GM21529 (cell line): ENCODE data around the gene ZBED4.

Experiments
- ATAC-seq: cut with Tn5 transposase; IDR thresholded peaks from one replicate; pipeline ENCODE4 v1.9.1; 2021; ENCODE audit not compliant: unreplicated experiment

The ZBED4 gene

DNA sequence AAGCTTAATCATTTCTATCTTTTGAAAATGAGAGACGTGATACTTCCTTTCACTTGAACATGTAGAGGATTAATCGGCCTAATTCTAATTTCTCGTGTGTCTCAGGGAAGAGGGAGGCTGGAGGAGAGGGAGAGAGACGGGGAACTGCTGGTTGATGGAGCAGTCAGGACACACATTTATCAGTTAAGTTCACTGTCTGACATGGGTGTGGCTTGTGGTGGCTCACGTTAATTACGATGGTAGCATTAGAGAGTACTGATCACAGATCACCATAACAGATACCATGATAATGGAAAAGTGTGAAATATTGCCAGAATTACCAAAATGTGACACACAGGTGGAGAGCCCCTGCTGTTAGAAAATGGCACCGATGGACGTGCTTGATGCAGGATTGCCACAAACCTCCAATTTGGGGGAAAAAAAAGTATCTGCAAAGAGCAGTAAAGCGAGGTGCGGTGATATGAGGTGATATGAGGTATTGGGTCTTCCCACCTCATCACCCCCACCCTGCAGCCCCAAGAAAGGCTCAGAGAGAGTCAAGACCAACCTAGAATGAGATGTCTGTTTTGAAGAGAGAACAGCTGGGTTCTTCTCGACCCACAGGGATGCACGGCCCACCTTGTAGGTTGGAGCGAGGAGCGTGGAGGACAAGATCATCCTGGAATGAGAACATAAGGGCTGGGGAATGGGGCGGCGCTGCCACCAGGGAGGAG is 19.7 kb downstream of the ZBED4 start:
- no peak for ATAC-seq

DNA sequence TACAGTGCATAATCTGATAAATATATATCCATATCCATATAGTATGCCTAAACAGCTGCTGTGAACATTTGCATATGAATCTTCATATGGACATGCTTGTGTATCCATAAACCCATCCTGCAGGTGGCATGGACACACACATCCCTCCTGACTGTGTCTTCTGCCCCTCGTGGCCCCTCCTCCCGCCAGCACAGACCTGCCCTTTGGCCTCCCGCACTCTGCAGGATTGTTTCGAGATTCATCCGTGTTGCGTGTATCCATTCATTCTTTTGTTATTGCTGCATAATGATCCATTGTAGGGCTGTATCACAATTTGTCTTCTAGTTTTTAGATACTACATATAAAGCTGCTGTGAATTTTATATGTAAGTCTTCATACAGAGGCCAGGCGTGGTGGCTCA is 24.0 kb downstream of the ZBED4 start:
- ATAC-seq = no peak

DNA sequence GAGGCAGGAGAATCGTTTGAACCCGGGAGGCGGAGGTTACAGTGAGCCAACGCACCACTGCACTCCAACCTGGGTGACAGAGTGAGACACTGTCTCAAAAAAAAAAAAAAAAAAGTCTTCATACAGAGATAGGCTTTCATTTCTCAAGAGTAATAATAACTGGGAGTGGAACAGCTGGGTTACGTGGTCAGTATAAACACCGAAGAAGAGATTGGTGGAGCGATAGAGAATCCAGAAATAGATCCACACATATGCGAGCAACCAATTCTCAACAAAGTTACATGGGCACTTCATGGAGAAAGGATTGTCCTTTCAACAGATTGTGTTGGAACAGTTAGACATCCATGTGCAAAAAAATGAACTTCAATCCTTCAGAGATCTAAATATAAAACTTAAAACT is 24.6 kb downstream of the ZBED4 start:
- ATAC-seq = no peak

DNA sequence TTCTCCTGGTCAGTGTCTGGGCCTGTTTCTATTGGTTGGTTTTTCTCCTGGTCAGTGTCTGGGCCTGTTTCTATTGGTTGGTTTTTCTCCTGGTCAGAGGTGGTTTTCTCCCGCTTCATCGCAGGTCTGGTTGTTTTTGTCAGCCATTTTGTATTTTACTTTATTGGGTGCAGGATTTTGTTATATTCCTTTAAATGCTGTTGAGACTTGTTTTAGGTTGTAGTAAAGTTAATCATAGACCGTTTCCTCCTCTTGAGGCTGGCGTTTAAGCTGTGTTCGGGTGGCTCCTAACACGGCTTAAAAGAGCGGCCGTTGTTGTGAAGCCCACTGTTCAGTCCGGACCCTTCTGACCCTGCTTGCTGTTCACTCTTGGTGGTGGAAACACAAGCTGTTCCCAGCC is 26.2 kb downstream of the ZBED4 start:
- ATAC-seq = no peak

DNA sequence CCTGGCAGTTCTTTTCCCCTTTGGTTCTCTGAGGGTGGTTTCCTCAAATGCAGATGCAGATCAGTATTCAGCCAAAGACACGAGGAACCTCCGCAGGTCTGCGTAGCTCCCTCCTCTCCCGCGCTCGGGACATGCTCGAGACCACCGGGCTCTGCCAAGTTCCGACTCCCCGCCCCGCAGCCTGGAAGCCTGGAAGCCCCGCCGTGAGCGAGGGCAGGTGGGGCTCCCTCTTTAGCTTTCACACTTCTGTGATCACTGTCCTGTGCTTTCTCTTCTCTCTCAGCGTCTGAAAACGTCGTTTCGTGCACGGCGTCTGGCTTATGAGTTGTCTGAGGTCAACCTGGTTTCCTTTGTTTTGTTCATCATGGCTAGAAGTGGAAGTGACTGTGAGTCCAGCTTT is 26.6 kb downstream of the ZBED4 start:
- ATAC-seq = no peak

DNA sequence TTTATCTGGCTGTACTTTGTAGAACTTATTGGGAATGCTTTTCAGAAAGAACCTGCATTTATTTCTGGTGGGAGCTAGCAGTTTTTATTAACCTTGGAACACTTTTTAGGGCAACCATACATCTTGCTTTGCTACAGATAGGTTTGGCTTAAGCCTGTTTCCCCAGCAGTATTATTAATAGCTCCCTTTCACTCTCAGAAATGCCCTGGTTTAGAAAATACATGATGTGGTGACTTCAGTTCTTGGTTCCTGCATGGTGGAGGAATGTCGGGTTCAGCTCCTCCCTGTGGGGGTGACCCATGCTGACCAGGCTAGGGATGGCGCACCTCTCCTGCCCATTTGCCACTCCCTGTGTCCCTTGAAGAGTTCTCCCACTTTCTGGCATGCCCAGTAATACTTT is 28.2 kb downstream of the ZBED4 start:
- ATAC-seq = no peak

DNA sequence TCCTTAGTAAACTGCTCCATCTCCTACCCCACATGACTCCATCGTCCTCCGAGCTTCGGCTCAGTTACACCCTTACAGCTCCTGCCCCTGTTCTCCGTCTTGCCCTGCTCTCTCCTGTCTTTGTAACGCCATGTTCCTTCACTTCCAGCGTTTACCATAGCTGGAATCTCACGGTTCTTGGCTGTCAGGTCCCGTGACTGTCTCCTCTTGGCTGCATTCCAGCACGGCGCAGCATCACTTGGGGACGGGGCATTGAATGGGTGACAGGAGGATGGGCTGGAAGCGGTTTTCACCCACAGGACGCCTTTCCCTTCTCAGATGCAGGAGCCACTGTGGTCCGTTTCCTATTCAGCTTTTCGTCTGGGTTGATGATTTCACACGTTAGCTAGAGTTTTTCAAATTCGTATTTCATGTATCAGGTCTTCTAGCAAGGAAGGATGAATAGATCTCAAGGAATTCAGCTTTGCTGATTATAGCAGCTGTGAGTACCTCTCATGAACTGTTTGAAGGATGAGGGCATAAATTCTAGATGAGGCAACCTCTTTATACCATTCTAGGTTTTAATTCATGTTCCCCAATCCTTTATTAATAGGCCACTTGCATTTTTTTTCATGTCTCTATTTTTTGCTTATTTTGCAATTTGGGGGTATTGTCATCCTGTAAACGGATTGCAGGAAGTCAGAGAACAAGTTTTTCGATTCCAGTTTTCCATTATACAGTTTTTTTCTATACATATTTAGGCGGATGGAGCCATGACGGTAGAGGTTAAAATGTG is 29.1 kb downstream of the ZBED4 start:
- no peak for ATAC-seq

DNA sequence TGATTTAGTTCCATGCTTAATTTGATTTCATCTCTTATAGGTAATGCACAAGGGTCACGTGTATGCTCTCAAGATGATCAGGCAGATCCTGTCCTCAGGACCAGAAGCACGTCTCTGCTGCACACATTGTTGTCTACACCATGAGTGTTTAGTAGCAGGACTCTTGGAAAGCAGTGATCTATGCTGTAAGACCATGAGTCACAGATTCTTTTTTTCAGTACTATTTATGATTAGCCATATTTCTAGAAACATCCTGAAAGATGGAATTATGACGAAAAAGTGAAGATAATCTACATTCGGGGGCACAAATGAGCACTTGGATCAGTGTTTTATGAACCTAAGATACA is 29.6 kb downstream of the ZBED4 start:
- ATAC-seq = no peak

DNA sequence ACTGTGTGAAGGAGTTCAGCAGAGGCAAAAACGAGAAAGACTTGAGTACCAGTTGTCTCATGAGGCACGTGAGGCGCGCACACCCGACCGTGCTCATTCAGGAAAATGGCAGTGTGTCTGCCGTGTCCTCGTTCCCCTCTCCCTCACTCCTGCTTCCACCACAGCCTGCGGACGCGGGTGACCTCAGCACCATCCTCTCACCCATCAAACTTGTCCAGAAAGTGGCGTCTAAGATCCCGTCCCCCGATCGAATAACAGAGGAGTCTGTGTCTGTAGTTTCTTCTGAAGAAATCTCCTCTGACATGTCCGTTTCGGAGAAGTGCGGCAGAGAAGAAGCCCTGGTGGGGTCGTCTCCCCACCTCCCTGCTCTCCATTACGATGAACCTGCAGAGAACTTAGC is 30.4 kb downstream of the ZBED4 start:
- no peak for ATAC-seq

DNA sequence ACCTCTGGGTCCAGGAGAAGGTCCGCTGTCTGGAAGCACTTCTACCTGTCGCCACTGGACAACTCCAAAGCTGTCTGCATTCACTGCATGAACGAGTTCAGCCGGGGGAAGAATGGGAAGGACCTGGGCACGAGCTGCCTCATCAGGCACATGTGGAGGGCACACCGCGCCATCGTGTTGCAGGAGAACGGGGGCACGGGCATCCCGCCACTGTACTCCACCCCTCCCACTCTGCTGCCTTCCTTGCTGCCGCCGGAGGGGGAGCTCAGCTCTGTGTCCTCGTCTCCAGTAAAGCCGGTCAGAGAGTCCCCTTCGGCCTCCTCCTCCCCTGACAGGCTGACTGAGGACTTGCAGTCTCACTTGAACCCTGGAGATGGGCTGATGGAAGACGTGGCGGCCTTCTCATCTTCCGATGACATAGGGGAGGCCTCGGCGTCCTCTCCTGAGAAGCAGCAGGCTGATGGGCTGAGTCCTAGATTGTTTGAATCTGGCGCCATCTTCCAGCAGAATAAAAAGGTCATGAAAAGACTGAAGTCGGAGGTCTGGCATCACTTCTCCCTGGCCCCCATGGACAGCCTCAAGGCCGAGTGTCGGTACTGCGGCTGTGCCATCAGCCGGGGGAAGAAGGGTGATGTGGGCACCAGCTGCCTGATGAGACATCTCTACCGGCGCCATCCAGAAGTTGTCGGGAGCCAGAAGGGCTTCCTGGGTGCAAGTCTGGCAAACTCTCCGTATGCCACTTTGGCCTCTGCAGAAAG is 31.0 kb downstream of the ZBED4 start:
- ATAC-seq = no peak

DNA sequence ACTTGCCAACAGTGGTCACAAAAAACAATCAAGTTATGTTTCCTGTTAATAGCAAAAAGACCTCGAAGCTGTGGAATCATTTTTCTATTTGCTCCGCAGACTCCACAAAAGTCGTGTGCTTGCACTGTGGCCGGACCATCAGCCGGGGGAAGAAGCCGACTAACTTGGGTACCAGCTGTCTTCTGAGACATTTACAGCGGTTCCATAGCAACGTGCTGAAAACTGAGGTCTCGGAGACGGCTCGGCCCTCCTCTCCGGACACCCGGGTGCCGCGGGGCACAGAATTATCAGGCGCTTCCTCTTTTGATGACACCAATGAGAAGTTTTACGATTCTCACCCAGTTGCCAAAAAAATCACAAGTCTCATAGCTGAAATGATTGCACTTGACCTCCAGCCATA is 31.6 kb downstream of the ZBED4 start:
- no peak for ATAC-seq

DNA sequence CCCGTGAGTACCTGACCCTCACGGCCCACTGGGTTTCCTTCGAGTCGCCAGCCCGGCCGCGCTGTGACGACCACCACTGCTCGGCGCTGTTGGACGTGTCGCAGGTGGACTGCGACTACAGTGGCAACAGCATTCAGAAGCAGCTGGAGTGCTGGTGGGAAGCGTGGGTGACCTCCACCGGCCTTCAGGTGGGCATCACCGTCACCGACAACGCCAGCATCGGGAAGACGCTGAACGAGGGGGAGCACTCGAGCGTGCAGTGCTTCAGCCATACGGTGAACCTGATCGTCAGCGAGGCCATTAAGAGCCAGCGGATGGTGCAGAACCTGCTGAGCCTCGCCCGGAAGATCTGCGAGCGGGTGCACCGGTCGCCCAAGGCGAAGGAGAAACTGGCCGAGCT is 32.2 kb downstream of the ZBED4 start:
- ATAC-seq = no peak

DNA sequence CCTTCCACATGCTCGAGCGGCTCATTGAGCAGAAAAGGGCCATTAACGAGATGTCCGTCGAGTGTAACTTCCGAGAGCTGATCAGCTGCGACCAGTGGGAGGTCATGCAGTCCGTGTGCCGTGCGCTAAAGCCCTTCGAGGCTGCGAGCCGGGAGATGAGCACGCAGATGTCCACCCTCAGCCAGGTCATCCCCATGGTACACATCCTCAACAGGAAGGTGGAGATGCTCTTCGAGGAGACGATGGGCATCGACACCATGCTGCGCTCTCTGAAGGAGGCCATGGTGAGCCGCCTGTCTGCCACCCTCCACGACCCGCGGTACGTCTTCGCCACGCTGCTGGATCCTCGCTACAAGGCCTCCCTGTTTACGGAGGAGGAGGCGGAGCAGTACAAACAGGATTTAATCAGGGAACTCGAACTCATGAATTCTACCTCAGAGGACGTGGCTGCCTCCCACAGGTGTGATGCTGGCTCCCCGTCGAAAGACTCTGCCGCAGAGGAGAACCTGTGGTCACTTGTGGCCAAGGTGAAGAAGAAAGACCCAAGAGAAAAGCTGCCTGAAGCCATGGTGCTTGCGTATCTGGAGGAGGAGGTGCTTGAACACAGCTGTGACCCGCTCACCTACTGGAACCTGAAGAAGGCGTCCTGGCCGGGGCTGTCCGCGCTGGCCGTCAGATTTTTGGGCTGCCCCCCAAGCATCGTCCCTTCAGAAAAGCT is 32.9 kb downstream of the ZBED4 start:
- no peak for ATAC-seq

DNA sequence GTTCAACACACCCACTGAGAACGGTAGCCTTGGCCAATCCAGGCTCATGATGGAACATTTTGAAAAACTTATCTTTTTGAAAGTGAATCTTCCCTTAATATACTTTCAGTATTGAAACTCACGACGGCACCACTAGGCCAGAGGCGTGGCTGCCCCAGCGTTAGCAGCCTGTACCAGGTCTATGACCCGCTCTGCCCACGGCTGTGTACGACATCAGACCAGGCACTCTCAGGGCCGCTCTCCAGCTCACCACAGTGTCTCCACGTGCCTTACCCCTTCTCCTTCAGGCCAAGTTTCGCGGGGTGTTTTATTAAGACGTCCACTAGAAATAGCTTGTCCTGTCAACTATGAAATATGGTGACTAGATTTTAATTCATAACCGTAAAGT is 33.4 kb downstream of the ZBED4 start:
- no peak for ATAC-seq

DNA sequence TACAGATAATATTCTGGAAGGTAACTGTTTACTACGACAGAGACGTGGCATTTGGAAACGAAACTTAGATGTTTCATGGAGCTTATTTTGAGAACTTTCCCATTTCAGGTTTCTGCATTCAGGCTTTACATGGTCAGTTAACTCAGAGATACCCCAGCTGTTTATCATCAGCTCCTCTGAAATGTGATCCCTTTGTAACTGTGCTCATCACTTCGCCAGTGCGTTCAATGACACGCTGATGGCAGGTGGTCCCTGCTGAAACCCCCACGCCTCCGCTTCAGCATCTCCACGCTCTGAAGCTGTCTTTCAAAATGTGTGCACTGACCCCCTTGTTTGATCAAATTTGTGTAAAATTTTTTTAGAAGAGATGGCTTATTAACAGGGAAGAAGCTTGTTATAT is 34.1 kb downstream of the ZBED4 start:
- ATAC-seq = no peak

DNA sequence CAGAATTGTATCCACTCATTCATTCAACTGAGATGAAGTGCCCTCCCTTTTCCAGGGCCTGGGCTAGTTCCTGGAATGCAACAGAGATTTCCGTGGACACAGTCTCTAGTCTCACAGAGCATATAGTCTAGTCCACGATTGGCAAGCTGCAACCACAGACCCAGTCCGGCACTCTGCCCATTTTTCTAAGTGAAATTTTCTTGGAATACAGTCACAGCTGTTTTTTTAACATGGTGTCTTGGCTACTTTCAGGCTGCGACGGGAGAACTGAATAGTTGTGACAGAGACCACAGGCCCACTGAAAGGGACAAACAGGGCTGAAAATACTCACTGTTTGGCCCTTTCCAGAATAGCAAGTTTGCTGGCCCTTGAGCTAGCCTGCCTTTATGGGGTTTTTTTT is 35.4 kb downstream of the ZBED4 start:
- no peak for ATAC-seq

DNA sequence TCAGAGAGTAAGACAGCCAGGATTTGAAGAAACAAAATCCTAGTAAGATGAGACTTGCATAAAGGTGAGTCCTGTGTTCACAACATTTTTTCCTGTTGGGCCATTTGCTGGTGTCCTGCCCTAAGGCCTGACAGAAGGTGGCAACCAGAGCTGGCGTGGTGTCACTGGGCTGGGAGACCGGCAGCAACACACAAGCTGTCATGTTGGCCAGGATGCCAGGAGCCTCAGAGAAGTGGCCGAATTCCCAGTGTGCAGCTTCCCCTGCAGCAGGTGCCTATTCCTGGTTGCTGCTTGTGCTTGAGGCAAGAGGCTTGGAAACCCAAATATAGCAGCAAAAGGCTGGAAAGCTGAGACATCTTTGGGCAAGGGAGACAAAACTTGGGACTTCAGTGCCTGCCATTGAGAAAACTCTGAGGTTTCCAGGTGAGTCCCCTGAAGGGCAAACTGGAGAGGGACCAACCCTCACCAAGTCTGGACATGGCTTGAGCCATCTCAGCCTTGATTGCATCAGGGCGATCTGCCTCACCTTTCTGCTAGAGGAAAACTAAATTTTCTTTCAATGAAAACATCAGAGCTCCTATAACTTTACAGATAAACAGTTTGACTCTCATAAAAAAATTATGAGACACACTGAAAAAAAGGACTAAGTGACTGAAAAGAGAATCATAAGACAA is 38.7 kb downstream of the ZBED4 start:
- ATAC-seq = no peak

DNA sequence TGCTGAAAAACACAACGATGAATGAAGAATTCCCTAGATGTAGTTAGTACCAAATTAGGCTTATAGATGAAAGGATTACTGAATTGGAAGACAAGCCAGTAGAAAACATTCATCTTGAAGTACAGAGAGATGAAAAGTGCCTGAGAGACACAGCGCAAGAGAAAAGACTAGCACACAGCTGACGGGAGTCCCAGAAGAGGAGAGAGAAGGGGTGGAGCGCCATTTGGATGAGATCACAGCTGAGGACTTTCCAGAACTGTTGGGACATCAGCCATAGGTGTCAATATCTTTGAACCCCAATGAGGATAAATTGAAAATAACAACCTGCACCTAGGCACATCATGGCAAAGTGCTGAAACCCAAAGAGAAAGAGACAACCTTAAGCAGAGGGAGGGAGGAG is 39.4 kb downstream of the ZBED4 start:
- ATAC-seq = no peak

DNA sequence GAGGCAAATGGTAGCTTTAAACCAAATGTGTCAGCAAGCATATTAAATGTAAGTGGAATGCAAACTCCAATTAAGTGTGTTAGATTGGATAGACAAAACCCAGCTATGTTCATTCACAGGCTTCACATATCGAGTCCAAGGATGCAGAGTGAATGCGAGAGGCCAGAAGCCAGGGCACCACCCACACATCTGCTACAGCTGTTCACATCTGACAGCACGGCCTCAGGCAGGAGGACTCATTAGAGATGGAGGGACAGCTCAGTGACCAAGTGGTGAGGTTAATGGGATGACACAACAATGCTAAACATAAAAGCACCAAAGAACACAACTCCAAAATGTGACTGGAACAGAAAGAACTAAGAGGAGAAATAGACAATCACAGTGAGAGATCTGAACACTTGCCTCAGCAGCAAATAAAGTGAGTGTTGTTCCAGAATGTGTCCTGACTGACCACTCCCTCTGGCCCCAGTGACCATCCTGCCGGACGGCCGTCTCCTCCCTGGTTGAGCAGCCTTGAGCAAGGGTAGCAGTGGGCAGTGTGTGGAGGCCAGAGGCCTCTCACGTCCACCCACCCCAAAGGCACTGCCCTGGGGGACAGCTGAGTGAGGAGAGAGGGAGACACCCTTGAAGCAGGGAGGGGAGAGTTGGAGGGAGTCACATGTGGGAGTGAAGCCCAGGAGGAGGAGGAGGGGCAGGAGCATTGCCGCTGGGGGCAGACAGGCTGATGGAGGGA is 40.8 kb downstream of the ZBED4 start:
- no peak for ATAC-seq

DNA sequence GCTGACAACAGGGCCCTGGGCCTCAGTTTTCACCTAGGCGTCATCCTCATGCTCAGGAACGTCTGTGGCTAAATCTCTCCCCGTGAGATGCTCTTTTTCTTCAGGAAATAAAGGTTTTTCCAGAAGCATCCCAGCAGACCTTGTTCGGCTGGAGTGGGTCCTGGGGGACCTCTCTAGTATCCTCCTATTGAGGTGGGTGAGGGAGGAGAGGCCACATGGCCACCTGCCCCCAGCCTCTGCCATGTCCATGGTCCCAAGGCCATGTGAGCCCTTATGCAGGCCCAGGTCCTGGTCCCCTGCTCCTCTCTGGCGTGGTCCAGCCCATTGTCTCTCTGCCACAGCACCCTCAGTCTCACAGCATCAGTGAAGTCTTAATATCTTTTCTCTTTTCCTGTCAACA is 42.6 kb downstream of the ZBED4 start:
- no peak for ATAC-seq
